NCI-H2196 (cell line): ENCODE results near the gene BHLHA15.

Source experiments
- DNase-seq: peaks from one replicate; lab custom pipeline; 2025; ENCODE audit not compliant: unreplicated experiment; lab: John Stamatoyannopoulos, UW

The BHLHA15 gene

GRCh38 chr7:98223351-98223897, 12.2 kb downstream of the BHLHA15 start:
- no peak for DNase-seq

GRCh38 chr7:98223898-98224700, 12.9 kb downstream of the BHLHA15 start:
- DNase-seq, result no peak

GRCh38 chr7:98224701-98225181, 13.5 kb downstream of the BHLHA15 start:
- no peak for DNase-seq

GRCh38 chr7:98225913-98226614, 14.8 kb downstream of the BHLHA15 start:
- no peak for DNase-seq

- DNase-seq, result no peak
Observed at GRCh38 chr7:98227939-98228338, 16.7 kb downstream of the BHLHA15 start.

GRCh38 chr7:98228801-98229200, 17.6 kb downstream of the BHLHA15 start:
- DNase-seq, result no peak

- no peak for DNase-seq
Observed at GRCh38 chr7:98229441-98229840, 18.2 kb downstream of the BHLHA15 start.

GRCh38 chr7:98229991-98230745, 18.9 kb downstream of the BHLHA15 start:
- no peak for DNase-seq

GRCh38 chr7:98230746-98231471, 19.7 kb downstream of the BHLHA15 start:
- DNase-seq, result no peak

GRCh38 chr7:98231493-98232262, 20.4 kb downstream of the BHLHA15 start:
- DNase-seq, result no peak

- DNase-seq, result no peak
Observed at GRCh38 chr7:98232263-98232585, 21.0 kb downstream of the BHLHA15 start.

GRCh38 chr7:98232799-98233198, 21.6 kb downstream of the BHLHA15 start:
- no peak for DNase-seq

GRCh38 chr7:98233219-98234070, 22.2 kb downstream of the BHLHA15 start:
- no peak for DNase-seq

GRCh38 chr7:98234429-98235147, 23.3 kb downstream of the BHLHA15 start:
- DNase-seq, result no peak

GRCh38 chr7:98235901-98236300, 24.7 kb downstream of the BHLHA15 start:
- no peak for DNase-seq

- no peak for DNase-seq
Observed at GRCh38 chr7:98236355-98237185, 25.3 kb downstream of the BHLHA15 start.

- no peak for DNase-seq
Observed at GRCh38 chr7:98238076-98238475, 26.8 kb downstream of the BHLHA15 start.

GRCh38 chr7:98238976-98239375, 27.7 kb downstream of the BHLHA15 start:
- DNase-seq, result no peak
